RWPE1 (cell line): ENCODE results near the gene ASTN2.

Experiments
- CTCF ChIA-PET: fragments of 350-600 bp; sonication (Branson Sonifier 250); formaldehyde crosslinking; extraction: SDS; loops from one replicate; lab custom pipeline; 2021; lab: Yijun Ruan, JAX
- POLR2A ChIA-PET: fragments of 400-600 bp; formaldehyde crosslinking; extraction: SDS; loops from one replicate; lab custom pipeline; 2020; ENCODE audit warnings: antibody characterized with exemption; ENCODE audit not compliant: low non-redundant PET; lab: Yijun Ruan, JAX
- DNase-seq: peaks from one replicate; pipeline ENCODE4 v3.0.0; 2012; ENCODE audit warnings: low spot score
- H3K27ac ChIP-seq: fragments of 450-650 bp; 2 replicates; pipeline ENCODE4 v1.5.1; 2017
- CTCF ChIP-seq: fragments of 450-650 bp; conservative IDR thresholded peaks from 2 replicates; pipeline ENCODE4 v1.5.1; 2017; ENCODE audit warnings: low read depth, mild to moderate bottlenecking

Gene ASTN2

GRCh38 chr9:116990592-116990991 is 424.3 kb downstream of the ASTN2 start:
- peak; percentile 43 for DNase-seq
- H3K27ac ChIP-seq: no peak overlapping the region
- CTCF ChIA-PET: no interaction called here
- POLR2A ChIA-PET: no interaction called here
- no peak for TF ChIP-seq CTCF

GRCh38 chr9:116987721-116988485 is 427.0 kb downstream of the ASTN2 start:
- DNase-seq: peak; percentile 26
- no peak overlapping the region for H3K27ac ChIP-seq
- ChIA-PET POLR2A (no interaction called here), CTCF (no interaction called here)
- TF ChIP-seq CTCF: no peak

GRCh38 chr9:116986015-116986414 is 428.8 kb downstream of the ASTN2 start:
- POLR2A ChIA-PET: no interaction called here
- no peak for TF ChIP-seq CTCF
- no peak overlapping the region for H3K27ac ChIP-seq
- no peak for DNase-seq
- CTCF ChIA-PET: interaction anchor here (0.6 kb wide), 1 partner anchor 249 kb away, joined by 3 read pairs; no protein-coding TSS in a partner anchor

DNA sequence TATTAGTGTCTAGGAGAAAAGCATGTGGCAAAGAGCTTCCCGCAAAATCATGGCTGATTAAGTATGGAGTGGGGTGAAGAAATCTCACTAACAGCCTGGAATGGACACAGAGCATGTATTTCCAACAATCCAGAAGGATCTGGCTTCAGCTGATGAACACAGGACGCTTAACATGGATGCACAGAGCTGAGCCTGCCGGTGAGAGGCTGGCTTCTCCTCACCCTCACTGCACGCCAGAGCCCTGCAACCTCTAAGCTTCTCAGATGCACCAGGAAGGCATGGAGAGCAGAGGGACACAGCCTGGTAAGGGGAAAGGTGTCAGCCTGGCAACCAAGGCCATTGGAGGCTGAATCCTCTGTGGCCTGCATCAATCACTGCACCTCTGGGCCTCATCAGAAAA is 429.3 kb downstream of the ASTN2 start:
- H3K27ac ChIP-seq: no peak overlapping the region
- no peak for TF ChIP-seq CTCF
- CTCF ChIA-PET: interaction anchor here (0.6 kb wide), 1 partner anchor 249 kb away, joined by 3 read pairs; no protein-coding TSS in a partner anchor
- no peak for DNase-seq
- POLR2A ChIA-PET: no interaction called here

- H3K27ac ChIP-seq: no peak overlapping the region
- TF ChIP-seq CTCF: no peak
- CTCF ChIA-PET: interaction anchor here (0.7 kb wide), 1 partner anchor 247 kb away, joined by 3 read pairs; no protein-coding TSS in a partner anchor
- POLR2A ChIA-PET: no interaction called here
- DNase-seq: no peak
Measured at GRCh38 chr9:116984111-116984510, 430.7 kb downstream of the ASTN2 start.

- TF ChIP-seq CTCF: no peak
- POLR2A ChIA-PET: no interaction called here
Measured at GRCh38 chr9:116980582-116981120, 434.2 kb downstream of the ASTN2 start.

More at GRCh38 chr9:116980582-116981120, 434.2 kb downstream of the ASTN2 start:
- no peak for DNase-seq
- CTCF ChIA-PET: interaction anchor here (0.6 to 1.0 kb wide), 3 partner anchors 92 to 441 kb away, joined by 3 to 4 read pairs (median 4); no protein-coding TSS in a partner anchor
- no peak overlapping the region for H3K27ac ChIP-seq
